ENCODE measurements around the gene SPATA2L. TPM values are rescaled to one million over a fixed set of nuclear protein-coding genes. Genes with fewer than 3 reads are reported as not detected.
"Not testable (repeated sequence)": the region's sequence is repeated elsewhere in the genome, so short reads cannot be mapped to it uniquely, and the experiment has no call there.

Gene SPATA2L
- total and polyA plus RNA-seq, 2 of the 8 experiments (the other 6 are each of a cell fraction or from before 2014, with no cell fraction given): 9.3 to 12.5 TPM

DNA sequence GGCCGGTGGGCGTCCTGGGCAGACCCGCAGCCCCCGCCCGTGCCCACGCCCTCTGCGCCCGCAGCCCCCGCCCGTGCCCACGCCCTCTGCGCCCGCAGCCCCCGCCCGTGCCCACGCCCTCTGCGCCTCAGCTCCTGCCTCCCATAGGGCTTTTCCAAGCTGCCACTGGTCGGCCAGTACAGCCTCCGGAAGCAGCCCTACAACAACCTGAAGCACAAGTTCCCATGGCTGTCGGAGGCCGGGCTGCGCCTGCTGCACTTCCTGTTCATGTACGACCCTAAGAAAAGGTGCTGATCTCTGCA lies 6.8 kb downstream of the SPATA2L start:
- POLR2A ChIA-PET (ENCODE audit: partially characterized antibody): interaction anchor here (0.6 to 6.6 kb wide), 11 partner anchors 8 to 133 kb away, joined by 3 to 36 read pairs (median 3); partner anchors contain the start of gene CDK10
- FAIRE-seq: not testable (repeated sequence)

More for the DNA sequence above, 6.8 kb downstream of the SPATA2L start:
- not testable (repeated sequence) for H3K79me1 ChIP-seq (ENCODE audit: low read depth, low read length); H3K18ac ChIP-seq (ENCODE audit: extremely low read depth, low read length); H2BK5ac ChIP-seq (ENCODE audit: low read depth, low read length); H3K4me3 ChIP-seq (ENCODE audit: extremely low read depth in 1 of 4, insufficient read depth in 2 of 4, low read depth in 3 of 4, low read length in 4 of 4); H2AFZ ChIP-seq (ENCODE audit: low read length); H4K91ac ChIP-seq (replicated peaks; ENCODE audit: insufficient read length, low read length); H3K27ac ChIP-seq (ENCODE audit: low read depth, low read length); H3K23me2 ChIP-seq (ENCODE audit: low read depth, low read length); H3K27me3 ChIP-seq (replicated peaks in 1 of 4; ENCODE audit: control insufficient read depth in 3 of 4, extremely low read depth in 1 of 4, insufficient read depth in 3 of 4, low read length in 3 of 4); H3K4me1 ChIP-seq (replicated peaks in 1 of 4; ENCODE audit: control insufficient read depth in 3 of 4, insufficient read depth in 4 of 4, low read length in 3 of 4); H2AK5ac ChIP-seq (ENCODE audit: low read depth, low read length); H3K23ac ChIP-seq (ENCODE audit: insufficient read length); H3K4ac ChIP-seq (replicated peaks; ENCODE audit: insufficient read length, low read depth, low read length); H3K14ac ChIP-seq (ENCODE audit: insufficient read length); DNase-seq (ENCODE audit: low read depth in 1 of 2, low spot score in 2 of 2); H4K5ac ChIP-seq (ENCODE audit: insufficient read length, low read depth, low read length); H2BK12ac ChIP-seq (ENCODE audit: low read depth, low read length); H2BK15ac ChIP-seq (ENCODE audit: low read length); H4K8ac ChIP-seq (ENCODE audit: extremely low read depth, insufficient read depth, low read length); H3K79me2 ChIP-seq (ENCODE audit: control insufficient read depth in 1 of 2, insufficient read depth in 2 of 2, low read length in 2 of 2); H3K9me3 ChIP-seq (ENCODE audit: insufficient read depth in 2 of 2, low read depth in 1 of 2, low read length in 1 of 2); H2BK120ac ChIP-seq (replicated peaks; ENCODE audit: low read depth, low read length); H2BK20ac ChIP-seq (ENCODE audit: low read length); H3K4me2 ChIP-seq (ENCODE audit: insufficient read depth in 1 of 2, low read depth in 2 of 2, low read length in 2 of 2); H3K56ac ChIP-seq (replicated peaks; ENCODE audit: insufficient read length, low read depth, low read length); H3K9ac ChIP-seq (replicated peaks in 1 of 4; ENCODE audit: extremely low read depth in 1 of 4, low read depth in 3 of 4, low read length in 3 of 4)
- WGBS, 2 experiments (ENCODE audit: extremely low coverage in 1 of 2, insufficient coverage in 1 of 2, insufficient read length in 1 of 2, insufficient replicate concordance in 2 of 2, low coverage in 1 of 2, low lambda C conversion rate in 2 of 2, missing lambda C conversion rate in 1 of 2): 95% methylated on average over 11 of the region's 23 CpGs; no CpG with 5 or more reads in 1 of the 2 experiments
- peaks cover 3 to 40% (median 17%) of the 10 kb centered on the region in 4 experiments; a peak in 7 of 8 replicates for H3K36me3 ChIP-seq (ENCODE audit: control insufficient read depth in 2 of 4, insufficient read depth in 4 of 4, low read length in 3 of 4)
- peaks cover 0 to 23% of the 10 kb centered on the region in 2 experiments for H4K20me1 ChIP-seq (replicated peaks in 1 of 2; ENCODE audit: control insufficient read depth in 1 of 2, insufficient read depth in 2 of 2, low read length in 2 of 2)
- CTCF ChIA-PET (ENCODE audit: partially characterized antibody): interaction anchor here (1.0 to 2.0 kb wide), 5 partner anchors 8 to 216 kb away, joined by 3 to 5 read pairs (median 3); partner anchors contain the start of gene CDK10

Data from H1 (cell line).